Lung (tissue), 12 donors: ENCODE data around the gene ABHD12. TPM values are rescaled to one million over a fixed set of nuclear protein-coding genes. Genes with fewer than 3 reads are reported as not detected.

Source experiments
- ATAC-seq: fragments of 200-7000 bp; cut with Tn5 transposase; one replicate; pipeline ENCODE4 v1.9.1; 2020; ENCODE audit warnings: moderate number of reproducible peaks; ENCODE audit not compliant: insufficient read depth, low FRiP score
- DNase-seq, 3 donors: peaks; one replicate each; pipeline ENCODE4 v3.0.0-alpha.2; 2013 to 2017
- H3K27ac ChIP-seq, 2 donors: one replicate each; pipeline ENCODE4 v1.5.1; 2013; ENCODE audit warnings: mild to moderate bottlenecking in 2 of 2, moderate library complexity in 2 of 2, control low read depth in 1 of 2, inconsistent platforms in 1 of 2, low read depth in 1 of 2, low read length in 1 of 2
- H3K27me3 ChIP-seq, 3 donors: one replicate each; pipeline ENCODE4 v1.5.1; 2013; ENCODE audit warnings: low read length in 2 of 3; ENCODE audit not compliant: control insufficient read depth in 3 of 3, insufficient read depth in 3 of 3
- H3K36me3 ChIP-seq, 4 donors: one replicate each; pipeline ENCODE4 v1.5.1; 2013; ENCODE audit warnings: low read length in 4 of 4, mild to moderate bottlenecking in 1 of 4, moderate library complexity in 1 of 4; ENCODE audit not compliant: control insufficient read depth in 4 of 4, insufficient read depth in 4 of 4
- H3K4me1 ChIP-seq, 5 donors: one replicate each; pipeline ENCODE4 v1.5.1; 2013; ENCODE audit warnings: low read length in 5 of 5, mild to moderate bottlenecking in 2 of 5, moderate library complexity in 1 of 5; ENCODE audit not compliant: control insufficient read depth in 5 of 5, insufficient read depth in 5 of 5
- H3K4me3 ChIP-seq: one replicate; pipeline ENCODE4 v1.5.1; 2013; ENCODE audit warnings: mild to moderate bottlenecking, control low read depth, moderate library complexity
- H3K9ac ChIP-seq, 2 donors: one replicate each; pipeline ENCODE4 v1.5.1; 2013; ENCODE audit warnings: low read length in 2 of 2, control low read depth in 1 of 2; ENCODE audit not compliant: insufficient read depth in 1 of 2
- H3K9me3 ChIP-seq, 4 donors: one replicate each; pipeline ENCODE4 v1.5.1; 2013; ENCODE audit warnings: low read length in 3 of 4, mild to moderate bottlenecking in 1 of 4, moderate library complexity in 1 of 4; ENCODE audit not compliant: control insufficient read depth in 4 of 4, insufficient read depth in 3 of 4
- CTCF ChIP-seq: IDR thresholded peaks from 2 replicates; pipeline ENCODE4 v1.5.1; 2012; ENCODE audit warnings: mild to moderate bottlenecking; ENCODE audit errors: control extremely low read depth, extremely low read depth
- WGBS, 2 donors: extraction: QIAGEN DNeasy Blood & Tissue Kit; methylation state at CpG; one replicate each; pipeline ENCODE4 v1.1.7; 2013; 5-methylcytosine and 5-hydroxymethylcytosine counted together
- polyA plus RNA-seq, 2 donors: library from polyadenylated mRNA; stranded (reverse); fragments of 200-250 nt; gene quantifications; one replicate each; pipeline ENCODE4 v1.2.1, GENCODE V29; 2013
- total RNA-seq, 2 donors: library from RNA; depleted of rRNA in 1 of 2; stranded (reverse); fragments of >200 nt in 1 of 2; gene quantifications; one replicate each; pipeline ENCODE4 v1.2.1, GENCODE V29; 2014 to 2021
- donor health status: control.
- donor health status: control.
- donor health status: Bipolar disorder and iron deficiency.
- donor health status: healthy.
- donor health status: DM: yes; HTN: yes; CAD: no.

The ABHD12 gene
- total and polyA plus RNA-seq, 4 donors, result 34.3 to 58.1 (median 44.6) TPM

GRCh38 chr20:25299806-25300205, 90.8 kb downstream of the ABHD12 start:
- H3K4me3 ChIP-seq, result no peak overlapping the region
- H3K36me3 ChIP-seq, result peaks cover 0 to 43% (median 12%) of the 10 kb centered on the region in 4 donors
- no peaks in the 10 kb centered on the region for H3K9me3 ChIP-seq
- no peak for TF ChIP-seq CTCF
- H3K9ac ChIP-seq, result no peak overlapping the region
- no peaks in the 10 kb centered on the region for H3K27me3 ChIP-seq
- 91% methylated on average over 9 of the region's 9 CpGs for whole genome bisulfite sequencing, 2 donors
- ATAC-seq (no peak), DNase-seq (no peak)
- H3K4me1 ChIP-seq, result peaks cover 0 to 7% (median 0%) of the 10 kb centered on the region in 5 donors
- no peak overlapping the region for H3K27ac ChIP-seq

GRCh38 chr20:25297141-25297905, 93.3 kb downstream of the ABHD12 start:
- Histone ChIP-seq H3K27me3 (no peaks in the 10 kb centered on the region), H3K27ac (peak overlapping the region in 1 of 2 donors; percentile 8), H3K36me3 (peaks cover 0 to 42% (median 10%) of the 10 kb centered on the region in 4 donors), H3K9ac (no peak overlapping the region), H3K9me3 (no peaks in the 10 kb centered on the region), H3K4me3 (no peak overlapping the region), H3K4me1 (peaks cover 0 to 7% (median 0%) of the 10 kb centered on the region in 5 donors)
- DNase-seq (no peak), ATAC-seq (no peak)
- WGBS, 2 donors, result 89 to 91% methylated on average over 9 to 10 of the region's 10 CpGs
- no peak for TF ChIP-seq CTCF

GRCh38 chr20:25296094-25297093, 94.2 kb downstream of the ABHD12 start:
- TF ChIP-seq CTCF, result no peak
- WGBS, 2 donors, result 88 to 92% methylated on average over 24 of the region's 24 CpGs
- Histone ChIP-seq H3K4me1 (peaks cover 0 to 7% (median 0%) of the 10 kb centered on the region in 5 donors), H3K4me3 (no peak overlapping the region), H3K9me3 (peaks cover 0 to 2% (median 0%) of the 10 kb centered on the region in 4 donors), H3K27ac (peak overlapping the region in 1 of 2 donors; percentile 8), H3K36me3 (peaks cover 0 to 43% (median 8%) of the 10 kb centered on the region in 4 donors), H3K9ac (no peak overlapping the region), H3K27me3 (no peaks in the 10 kb centered on the region)
- DNase-seq (no peak), ATAC-seq (no peak)
